NCI-H82 treated with DMSO at 0.1 percent for 48 hours (cell line): Measurements from ENCODE around the gene ZC3H13.
"Not testable (repeated sequence)": the region's sequence is repeated elsewhere in the genome, so short reads cannot be mapped to it uniquely, and the experiment has no call there.

Experiments used
- DNase-seq: peaks from one replicate; lab custom pipeline; 2025; ENCODE audit not compliant: unreplicated experiment; lab: John Stamatoyannopoulos, UW

Gene ZC3H13

GRCh38 chr13:46015366-46015765, 37.2 kb downstream of the ZC3H13 start:
- DNase-seq, result no peak

DNA sequence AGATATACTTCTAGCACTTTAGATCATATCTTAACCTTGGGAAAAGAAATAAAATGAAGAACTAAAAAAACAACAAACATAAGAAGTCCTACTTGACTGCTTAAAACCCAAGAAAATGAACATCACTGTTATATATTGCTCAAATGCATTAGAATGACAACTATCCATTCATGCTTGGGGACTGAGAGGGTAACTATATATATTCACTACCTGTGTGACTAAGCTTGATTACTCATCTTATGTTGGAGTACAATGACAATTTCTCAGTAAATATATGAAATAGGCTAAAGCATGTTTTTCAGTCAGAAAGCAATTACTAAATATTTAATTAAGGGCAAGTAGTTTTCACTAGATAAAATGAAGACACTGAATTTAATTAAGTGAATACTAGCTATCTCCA, 40.1 kb downstream of the ZC3H13 start:
- DNase-seq, result no peak

DNA sequence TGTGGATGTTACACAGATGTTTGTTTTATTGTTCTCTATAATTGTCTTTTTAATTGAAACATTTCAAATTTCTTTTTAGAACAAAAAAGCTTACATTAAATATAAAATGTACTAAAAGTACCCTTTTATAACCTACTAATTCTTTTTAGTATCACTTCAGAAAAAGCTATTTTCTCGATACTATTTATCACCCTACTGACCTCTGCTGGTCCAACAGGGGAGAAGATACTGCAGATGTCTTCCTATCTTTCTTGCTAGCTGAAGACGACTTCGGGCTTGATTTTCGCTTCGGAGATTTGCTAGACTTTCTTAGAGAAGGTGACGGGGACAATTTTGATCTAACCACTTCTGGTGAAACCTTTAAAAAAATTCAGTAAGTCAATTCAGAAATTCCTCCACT, 42.4 kb downstream of the ZC3H13 start:
- DNase-seq, result no peak

- DNase-seq, result no peak
Observed at GRCh38 chr13:46008631-46009030, 43.9 kb downstream of the ZC3H13 start.

GRCh38 chr13:46006688-46007452, 45.7 kb downstream of the ZC3H13 start:
- DNase-seq, result no peak

- no peak for DNase-seq
Observed at GRCh38 chr13:46004491-46004890, 48.1 kb downstream of the ZC3H13 start.

- no peak for DNase-seq
Observed at GRCh38 chr13:45996631-45997030, 55.9 kb downstream of the ZC3H13 start.

GRCh38 chr13:45995245-45995644, 57.3 kb downstream of the ZC3H13 start:
- DNase-seq, result no peak

- no peak for DNase-seq
Observed at GRCh38 chr13:45994752-45995151, 57.8 kb downstream of the ZC3H13 start.

DNA sequence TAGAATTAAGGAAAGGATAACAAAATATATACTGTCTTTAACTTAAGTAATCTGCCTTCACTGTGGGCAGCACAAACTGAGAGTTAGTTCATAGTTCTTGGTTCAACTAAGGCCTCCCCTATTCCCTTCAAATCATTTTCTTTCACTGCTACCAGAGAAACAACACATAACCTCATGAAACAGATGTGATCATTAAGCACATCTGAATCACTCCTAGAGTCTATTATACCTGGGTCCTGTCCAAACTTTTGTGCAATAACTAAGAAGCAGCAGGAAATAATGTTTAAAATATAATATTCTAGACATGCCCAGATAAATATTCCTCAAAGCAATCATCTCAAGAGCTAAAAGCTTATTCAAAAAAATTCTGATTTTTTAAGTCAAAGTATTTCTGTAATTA, 62.9 kb downstream of the ZC3H13 start:
- DNase-seq, result no peak

DNA sequence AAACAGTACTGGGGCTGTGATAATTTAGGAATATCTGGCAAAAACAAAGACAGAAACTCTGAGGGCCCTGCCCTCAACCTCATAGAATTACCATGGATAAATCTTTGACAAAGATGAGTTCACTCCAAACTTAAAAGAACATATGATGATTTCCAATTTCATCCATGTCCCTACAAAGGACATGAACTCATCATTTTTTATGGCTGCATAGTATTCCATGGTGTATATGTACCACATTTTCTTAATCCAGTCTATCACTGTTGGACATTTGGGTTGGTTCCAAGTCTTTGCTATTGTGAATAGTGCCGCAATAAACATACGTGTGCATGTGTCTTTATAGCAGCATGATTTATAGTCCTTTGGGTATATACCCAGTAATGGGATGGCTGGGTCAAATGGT, 71.4 kb downstream of the ZC3H13 start:
- not testable (repeated sequence) for DNase-seq

DNA sequence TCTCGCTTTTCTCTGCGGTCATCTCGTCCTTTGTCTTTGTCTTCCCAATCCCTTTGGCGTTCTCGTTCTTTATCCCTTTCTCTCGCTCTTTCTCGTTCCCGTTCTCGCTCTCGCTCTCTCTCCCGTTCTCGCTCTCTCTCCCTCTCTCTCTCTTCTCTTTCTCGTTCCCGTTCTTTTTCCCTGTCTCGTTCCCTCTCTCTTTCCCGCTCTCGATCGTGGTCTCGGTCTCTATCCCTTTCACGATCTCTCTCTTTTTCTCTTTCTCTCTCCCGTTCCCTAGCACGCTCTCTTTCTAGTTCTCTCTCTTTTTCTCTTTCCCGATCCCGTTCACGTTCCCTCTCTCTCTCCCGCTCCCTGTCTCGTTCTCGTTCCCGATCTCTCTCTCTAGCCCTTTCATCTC, 77.2 kb downstream of the ZC3H13 start:
- DNase-seq, result no peak

GRCh38 chr13:45974500-45974899, 78.0 kb downstream of the ZC3H13 start:
- no peak for DNase-seq

- no peak for DNase-seq
Observed at GRCh38 chr13:45967589-45967988, 85.0 kb downstream of the ZC3H13 start.

DNA sequence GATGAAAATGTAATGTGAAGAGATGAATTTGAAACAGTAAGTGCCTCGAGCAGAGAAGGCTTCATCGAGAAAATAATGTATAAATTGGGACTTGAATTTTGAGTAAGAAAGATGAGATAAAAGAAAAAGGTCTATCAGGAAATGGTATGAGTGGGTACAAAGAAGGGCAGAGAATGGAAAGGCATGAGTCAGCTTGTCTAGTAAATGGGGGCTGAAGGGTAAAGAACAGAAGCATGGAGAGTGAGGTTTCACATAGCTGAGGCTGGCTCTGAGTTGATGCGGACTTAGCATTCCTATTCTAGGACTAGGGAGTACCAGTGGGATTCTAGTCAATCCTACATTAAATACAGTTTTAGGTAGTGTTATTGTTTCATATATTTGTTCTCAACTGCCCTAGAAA, 85.8 kb downstream of the ZC3H13 start:
- no peak for DNase-seq

DNA sequence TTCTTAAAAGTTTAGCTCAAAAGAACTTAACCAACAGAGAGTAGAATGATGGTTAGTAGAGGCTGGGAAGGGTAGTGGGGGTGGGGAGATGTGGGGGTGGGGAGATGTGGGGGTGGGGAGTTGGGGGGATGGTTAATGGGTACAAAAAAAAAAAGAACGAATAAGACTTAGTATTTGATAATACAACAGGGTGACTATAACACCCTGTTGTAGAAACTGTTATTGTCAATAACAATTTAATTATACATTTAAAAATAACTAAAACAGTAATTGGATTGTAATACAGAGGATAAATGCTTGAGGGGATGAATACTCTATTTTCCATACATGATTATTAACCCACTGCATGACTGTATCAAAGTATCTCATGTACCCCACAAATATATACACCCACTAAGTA, 91.1 kb downstream of the ZC3H13 start:
- no peak for DNase-seq

DNA sequence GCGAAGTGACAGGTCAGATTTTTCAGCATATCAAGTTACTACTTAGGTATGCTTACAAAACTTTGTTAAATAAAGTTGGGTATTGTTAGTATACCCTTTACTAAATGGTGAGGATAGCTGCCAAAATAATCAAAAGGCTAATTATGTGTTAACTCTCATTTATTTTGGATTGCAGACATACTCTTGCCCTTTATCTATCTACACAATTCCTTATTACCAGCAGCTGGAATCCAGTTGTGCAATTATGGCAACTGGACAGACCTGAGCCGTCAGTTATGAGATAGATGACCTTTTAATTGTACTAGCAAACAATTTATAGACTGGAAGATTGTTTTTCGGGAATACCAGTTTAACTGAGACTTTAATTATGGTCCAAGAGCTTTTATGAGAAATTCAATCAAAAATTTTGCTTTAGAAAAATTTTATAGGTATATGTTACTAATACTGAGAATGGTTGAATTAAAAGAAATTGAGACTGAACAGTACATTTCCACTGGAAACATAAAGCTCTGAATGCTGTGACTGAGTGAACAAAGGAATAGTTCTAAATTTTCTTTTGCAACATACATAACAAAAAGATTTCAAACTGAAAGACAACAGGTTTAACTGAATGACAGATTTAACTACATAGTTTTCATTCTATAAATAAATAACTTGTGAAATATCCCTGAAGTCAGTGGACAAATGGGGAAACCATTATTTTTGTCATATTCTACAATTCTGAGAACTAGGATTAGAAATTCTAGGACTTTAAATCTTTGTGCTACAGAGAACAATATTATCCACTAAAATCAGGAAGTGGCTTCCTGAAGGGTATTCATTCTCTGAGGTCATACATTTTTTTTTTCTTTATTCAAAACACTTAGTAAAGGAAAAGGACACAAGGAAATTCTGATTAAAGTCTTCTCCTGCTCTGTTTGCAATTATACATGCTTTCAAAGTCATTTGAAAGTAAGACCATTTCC, 97.4 kb downstream of the ZC3H13 start:
- no peak for DNase-seq

DNA sequence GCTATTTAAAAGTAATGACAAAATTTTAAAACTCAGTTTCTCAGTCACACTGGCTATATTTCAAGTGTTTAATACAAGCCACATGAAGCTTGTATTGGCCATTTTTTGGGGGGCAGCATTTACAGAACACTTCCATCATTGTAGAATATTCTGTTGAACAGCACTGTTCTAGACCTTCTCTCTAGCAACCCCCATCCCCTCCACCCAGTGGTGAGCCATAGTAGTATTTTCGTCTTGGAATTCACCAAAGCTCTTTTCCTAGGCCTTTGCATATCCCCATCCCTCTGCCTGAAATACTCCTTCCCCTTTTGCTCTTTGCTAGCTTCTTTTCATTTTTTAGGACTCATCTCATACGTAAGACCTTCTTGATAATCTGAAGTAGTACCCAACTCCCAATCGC, 99.5 kb downstream of the ZC3H13 start:
- no peak for DNase-seq

GRCh38 chr13:45951724-45952123, 100.8 kb downstream of the ZC3H13 start:
- DNase-seq, result no peak

- DNase-seq, result no peak
Observed at GRCh38 chr13:45951166-45951565, 101.4 kb downstream of the ZC3H13 start.

DNA sequence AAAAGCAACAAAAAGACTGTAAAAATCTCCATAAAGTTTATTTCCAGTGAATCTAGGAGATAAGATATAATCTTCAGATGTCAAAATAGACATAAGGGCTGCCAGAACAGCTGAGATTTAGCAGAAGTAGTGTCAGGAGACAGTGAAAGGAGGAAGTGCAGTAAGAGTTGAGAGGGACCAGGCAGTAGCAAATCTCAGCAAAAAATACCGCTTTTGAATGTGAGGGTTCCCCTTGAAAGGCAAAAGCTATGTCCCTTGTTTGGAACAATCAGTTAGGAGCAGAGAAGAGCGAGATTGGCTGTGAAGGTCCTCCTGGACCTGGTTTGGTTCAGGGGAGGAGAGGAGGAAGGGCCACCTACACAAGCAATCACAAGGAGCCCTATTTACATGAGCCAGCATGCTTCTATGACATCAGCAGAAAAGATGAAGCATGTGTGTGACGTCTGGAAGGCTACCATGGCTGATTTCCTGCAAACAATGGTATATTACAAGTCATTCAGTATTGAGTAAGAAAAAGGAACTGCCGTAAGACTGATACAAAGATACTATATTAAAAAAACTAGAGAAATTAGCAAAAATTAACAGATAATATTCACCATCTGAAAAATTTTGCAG, 102.1 kb downstream of the ZC3H13 start:
- no peak for DNase-seq

GRCh38 chr13:45949161-45949560, 103.4 kb downstream of the ZC3H13 start:
- no peak for DNase-seq
